CD14-positive monocyte (primary cell): ENCODE measurements around the gene ACSL1. TPM values are rescaled to one million over a fixed set of nuclear protein-coding genes. Genes with fewer than 3 reads are reported as not detected.

ENCODE experiments used
- DNase-seq, 3 donors: peaks; one replicate each; pipeline ENCODE4 v3.0.0-alpha.2; 2011 to 2022
- H2AFZ ChIP-seq: 2 replicates; pipeline ENCODE4 v1.6.0; 2012; ENCODE audit warnings: mild to moderate bottlenecking, low read depth, low read length, inconsistent platforms; ENCODE audit not compliant: insufficient read depth, poor library complexity, severe bottlenecking
- H3K27ac ChIP-seq, 2 donors: 1 replicate in 1 of 2; 2 replicates in 1 of 2; pipeline ENCODE4 v1.5.1; 2012 to 2013; ENCODE audit warnings: low read length in 2 of 2, control low read depth in 1 of 2, inconsistent platforms in 1 of 2, low read depth in 1 of 2, mild to moderate bottlenecking in 1 of 2
- H3K27me3 ChIP-seq, 2 donors: one replicate each; pipeline versions ENCODE4 v1.6.0 to v1.6.1; 2011 to 2013; ENCODE audit warnings: low read length in 2 of 2; ENCODE audit not compliant: control insufficient read depth in 2 of 2, insufficient read depth in 2 of 2
- H3K36me3 ChIP-seq, 2 donors: replicated peaks in 1 of 2; 1 replicate in 1 of 2; 2 replicates in 1 of 2; pipeline versions ENCODE4 v1.5.1 to v1.6.1; 2012 to 2013; ENCODE audit warnings: low read length in 2 of 2, control low read depth in 1 of 2, inconsistent platforms in 1 of 2, mild to moderate bottlenecking in 1 of 2; ENCODE audit not compliant: insufficient read depth in 2 of 2, control insufficient read depth in 1 of 2
- H3K4me1 ChIP-seq, 2 donors: 1 replicate in 1 of 2; 2 replicates in 1 of 2; pipeline versions ENCODE4 v1.5.1 to v1.6.1; 2012 to 2013; ENCODE audit warnings: low read length in 2 of 2, control low read depth in 1 of 2, inconsistent platforms in 1 of 2, mild to moderate bottlenecking in 1 of 2, moderate library complexity in 1 of 2; ENCODE audit not compliant: insufficient read depth in 2 of 2, control insufficient read depth in 1 of 2
- H3K4me2 ChIP-seq: replicated peaks from 2 replicates; pipeline ENCODE3; 2012; ENCODE audit warnings: low read length, moderate library complexity, mild to moderate bottlenecking; ENCODE audit not compliant: poor library complexity, severe bottlenecking; ENCODE audit errors: extremely low read depth
- H3K4me3 ChIP-seq, 3 experiments: fragments of 200-600 bp in 1 of 3; sonication (generic) in 1 of 3; replicated peaks in 1 of 3; 1 replicate in 2 of 3; 2 replicates in 1 of 3; pipeline ENCODE4 v1.5.1; 2011 to 2013; ENCODE audit warnings: low read length in 3 of 3, mild to moderate bottlenecking in 3 of 3, control low read depth in 2 of 3, low read depth in 2 of 3, inconsistent platforms in 1 of 3, moderate library complexity in 1 of 3
- H3K79me2 ChIP-seq: 2 replicates; pipeline ENCODE4 v1.6.0; 2012; ENCODE audit warnings: mild to moderate bottlenecking, control low read depth, inconsistent platforms, low read length, moderate library complexity; ENCODE audit not compliant: insufficient read depth
- H3K9ac ChIP-seq: 2 replicates; pipeline ENCODE4 v1.6.0; 2017; ENCODE audit warnings: low read length, mild to moderate bottlenecking; ENCODE audit not compliant: insufficient read depth, poor library complexity, severe bottlenecking
- H3K9me3 ChIP-seq, 2 donors: replicated peaks in 1 of 2; 1 replicate in 1 of 2; 2 replicates in 1 of 2; pipeline versions ENCODE4 v1.5.1 to v1.6.1; 2012 to 2013; ENCODE audit warnings: low read length in 2 of 2, control low read depth in 1 of 2; ENCODE audit not compliant: control insufficient read depth in 1 of 2, insufficient read depth in 1 of 2
- H4K20me1 ChIP-seq: 2 replicates; pipeline ENCODE4 v1.6.0; 2012; ENCODE audit warnings: mild to moderate bottlenecking, low read length, control low read depth, moderate library complexity; ENCODE audit not compliant: insufficient read depth
- H3K27ac Mint-ChIP-seq, 7 donors: one replicate each; pipeline ENCODE4 v1.8.0; 2020; ENCODE audit warnings: mild to moderate bottlenecking in 7 of 7, mixed read lengths in 7 of 7, moderate library complexity in 6 of 7, inconsistent platforms in 2 of 7
- H3K27me3 Mint-ChIP-seq, 3 donors: one replicate each; pipeline ENCODE4 v1.8.0; 2021 to 2022; ENCODE audit warnings: low read depth in 3 of 3, mild to moderate bottlenecking in 3 of 3, mixed read lengths in 3 of 3, moderate library complexity in 3 of 3, inconsistent platforms in 1 of 3
- H3K36me3 Mint-ChIP-seq, 2 donors: one replicate each; pipeline ENCODE4 v1.8.0; 2020; ENCODE audit warnings: mixed read lengths in 2 of 2, inconsistent platforms in 1 of 2, mild to moderate bottlenecking in 1 of 2
- H3K4me1 Mint-ChIP-seq: one replicate; pipeline ENCODE4 v1.8.0; 2020; ENCODE audit warnings: mild to moderate bottlenecking, mixed read lengths
- H3K4me3 Mint-ChIP-seq, 2 donors: one replicate each; pipeline ENCODE4 v1.8.0; 2020; ENCODE audit warnings: mild to moderate bottlenecking in 2 of 2, mixed read lengths in 2 of 2, moderate library complexity in 1 of 2
- H3K9me3 Mint-ChIP-seq, 7 donors: one replicate each; pipeline ENCODE4 v1.8.0; 2020 to 2022; ENCODE audit warnings: mixed read lengths in 7 of 7, mild to moderate bottlenecking in 6 of 7, moderate library complexity in 6 of 7, inconsistent platforms in 2 of 7
- WGBS: methylation state at CpG from one replicate; pipeline ENCODE4 v1.1.5; 2013; ENCODE audit warnings: missing lambda C conversion rate; ENCODE audit not compliant: insufficient coverage; 5-methylcytosine and 5-hydroxymethylcytosine counted together
- intact Hi-C, 2 donors: fragments of 100-400 bp; cut with micrococcal nuclease; formaldehyde crosslinking; loops; one replicate each; pipeline versions ENCODE4 v1.15.0 to v1.15.1; 2023
- polyA plus RNA-seq, 3 donors: library from polyadenylated mRNA; depleted of rRNA in 1 of 3; unstranded in 2 of 3; stranded (reverse) in 1 of 3; fragments of 300-500 nt in 2 of 3; fragments of >200 nt in 1 of 3; fragmentation: Illumina TruSeq in 2 of 3; gene quantifications; 1 replicate in 2 of 3; 2 replicates in 1 of 3; pipeline ENCODE4 v1.2.3, GENCODE V29; 2012 to 2021
- TF ChIP-seq, protein P1 (sequence below): fragments of 200-600 bp; IDR thresholded peaks from one replicate; pipeline ENCODE4 v1.8.0; 2022; ENCODE audit warnings: antibody characterized with exemption, mild to moderate bottlenecking

Gene ACSL1
- polyA plus RNA-seq, 3 donors = 72.4 to 115 (median 115) TPM

DNA sequence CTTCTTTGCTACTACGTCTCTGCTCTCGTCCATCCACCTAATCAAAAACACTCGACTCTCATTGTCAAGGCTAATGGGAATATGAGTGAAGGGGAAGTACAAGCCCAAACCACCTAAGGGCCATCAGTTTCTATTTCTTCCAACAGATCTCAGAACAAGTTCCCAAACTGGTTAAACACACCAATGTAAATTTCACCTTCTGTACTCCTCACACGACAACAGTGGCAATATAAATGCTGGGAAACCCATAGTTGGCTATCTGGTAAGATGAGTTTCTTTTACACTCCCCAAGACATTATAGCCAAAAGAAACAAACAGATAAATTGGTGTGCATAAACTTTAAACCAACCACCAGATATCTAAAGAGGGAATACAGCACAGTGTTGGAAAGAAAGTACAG lies 21.9 kb downstream of the ACSL1 start:
- no CpG with 5 or more reads among the region's 4 CpGs for WGBS

DNA sequence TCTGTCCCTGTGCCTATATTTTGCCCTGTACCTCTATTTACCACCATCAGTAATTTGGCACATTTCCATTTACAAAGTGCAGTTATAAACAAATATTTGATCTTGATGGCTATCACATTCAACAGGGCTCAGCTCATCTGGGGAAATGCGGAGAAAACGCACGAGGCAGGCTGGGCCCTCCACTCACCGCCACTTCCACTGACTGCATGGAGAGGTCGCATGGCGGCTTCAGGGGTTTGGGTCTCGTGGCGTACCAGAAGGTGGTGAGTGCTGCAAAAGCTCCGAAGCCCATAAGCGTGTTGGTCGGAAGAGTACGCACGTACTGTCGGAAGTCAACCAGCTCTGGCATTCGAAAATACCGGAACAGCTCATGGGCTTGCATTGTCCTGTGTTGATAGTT lies 22.6 kb downstream of the ACSL1 start:
- H3K27ac Mint-ChIP-seq = peak overlapping the region in 1 of 7 donors; percentile 13

More for the DNA sequence above, 21.9 kb downstream of the ACSL1 start:
- Histone ChIP-seq H3K27me3 (no peaks in the 10 kb centered on the region), H3K27ac (no peak overlapping the region), H4K20me1 (peaks cover 100% of the 10 kb centered on the region), H3K4me2 (no peak overlapping the region), H3K4me1 (peaks cover 3 to 37% of the 10 kb centered on the region in 2 donors), H3K9ac (no peak overlapping the region), H3K79me2 (peaks cover 100% of the 10 kb centered on the region), H3K4me3 (no peak overlapping the region), H3K9me3 (no peaks in the 10 kb centered on the region), H2AFZ (no peak overlapping the region), H3K36me3 (peaks cover 33 to 56% of the 10 kb centered on the region in 2 donors)
- intact Hi-C loops = loop anchor here in 1 of 2 donors (10.0 kb wide), 1 partner anchor 59 kb away; no protein-coding TSS in a partner anchor
- TF ChIP-seq, protein P1, sequence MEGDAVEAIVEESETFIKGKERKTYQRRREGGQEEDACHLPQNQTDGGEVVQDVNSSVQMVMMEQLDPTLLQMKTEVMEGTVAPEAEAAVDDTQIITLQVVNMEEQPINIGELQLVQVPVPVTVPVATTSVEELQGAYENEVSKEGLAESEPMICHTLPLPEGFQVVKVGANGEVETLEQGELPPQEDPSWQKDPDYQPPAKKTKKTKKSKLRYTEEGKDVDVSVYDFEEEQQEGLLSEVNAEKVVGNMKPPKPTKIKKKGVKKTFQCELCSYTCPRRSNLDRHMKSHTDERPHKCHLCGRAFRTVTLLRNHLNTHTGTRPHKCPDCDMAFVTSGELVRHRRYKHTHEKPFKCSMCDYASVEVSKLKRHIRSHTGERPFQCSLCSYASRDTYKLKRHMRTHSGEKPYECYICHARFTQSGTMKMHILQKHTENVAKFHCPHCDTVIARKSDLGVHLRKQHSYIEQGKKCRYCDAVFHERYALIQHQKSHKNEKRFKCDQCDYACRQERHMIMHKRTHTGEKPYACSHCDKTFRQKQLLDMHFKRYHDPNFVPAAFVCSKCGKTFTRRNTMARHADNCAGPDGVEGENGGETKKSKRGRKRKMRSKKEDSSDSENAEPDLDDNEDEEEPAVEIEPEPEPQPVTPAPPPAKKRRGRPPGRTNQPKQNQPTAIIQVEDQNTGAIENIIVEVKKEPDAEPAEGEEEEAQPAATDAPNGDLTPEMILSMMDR = no peak
- no peak for DNase-seq
- Mint-ChIP-seq H3K9me3 (no peaks in the 10 kb centered on the region), H3K4me1 (peaks cover 55% of the 10 kb centered on the region), H3K27me3 (peaks cover 0 to 3% (median 0%) of the 10 kb centered on the region in 3 donors), H3K27ac (peak overlapping the region in 3 of 7 donors; percentile 11 to 74 (median 25)), H3K36me3 (peaks cover 75 to 78% of the 10 kb centered on the region in 2 donors), H3K4me3 (no peak overlapping the region)

More for the DNA sequence above, 22.6 kb downstream of the ACSL1 start:
- Histone ChIP-seq H2AFZ (no peak overlapping the region), H3K36me3 (peaks cover 40 to 63% of the 10 kb centered on the region in 2 donors), H3K79me2 (peaks cover 100% of the 10 kb centered on the region), H4K20me1 (peaks cover 100% of the 10 kb centered on the region), H3K9ac (no peak overlapping the region), H3K9me3 (no peaks in the 10 kb centered on the region), H3K27ac (no peak overlapping the region), H3K4me3 (no peak overlapping the region), H3K4me1 (peaks cover 3 to 31% of the 10 kb centered on the region in 2 donors), H3K27me3 (no peaks in the 10 kb centered on the region), H3K4me2 (no peak overlapping the region)
- peaks cover 79 to 81% of the 10 kb centered on the region in 2 donors for H3K36me3 Mint-ChIP-seq
- 99% methylated on average over 16 of the region's 16 CpGs for WGBS
- peaks cover 49% of the 10 kb centered on the region for H3K4me1 Mint-ChIP-seq
- H3K27me3 Mint-ChIP-seq = peaks cover 0 to 3% (median 0%) of the 10 kb centered on the region in 3 donors
- H3K4me3 Mint-ChIP-seq = no peak overlapping the region
- TF ChIP-seq, protein P1 = no peak
- no peak for DNase-seq
- intact Hi-C loops = loop anchor here in 1 of 2 donors (10.0 kb wide), 1 partner anchor 58 kb away; no protein-coding TSS in a partner anchor
- H3K9me3 Mint-ChIP-seq = peaks cover 0 to 2% (median 0%) of the 10 kb centered on the region in 7 donors
